ENCODE measurements around the gene ANKRD52.
A peak's percentile ranks its signal among the peaks of the same experiment; 100 is the strongest.

ANKRD52 gene

DNA sequence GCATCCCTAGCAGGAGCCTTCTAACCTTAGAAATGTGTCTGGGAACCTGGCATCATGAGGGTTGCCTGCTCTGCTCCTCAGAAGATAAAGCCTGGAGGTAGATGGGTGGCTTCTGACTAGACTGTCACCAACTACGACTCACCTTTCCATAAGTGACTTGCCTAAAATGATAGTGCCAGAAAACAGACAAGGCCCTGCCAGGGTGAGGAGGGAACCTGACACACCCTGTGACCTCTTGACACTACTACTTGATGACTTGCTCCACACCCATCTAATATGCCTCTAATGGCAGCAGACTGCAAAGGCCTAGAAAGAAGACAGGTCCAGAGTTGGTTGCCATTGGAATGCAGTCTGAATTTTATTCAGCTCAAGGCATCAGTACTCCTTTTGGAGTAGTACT, 45.8 kb downstream of the ANKRD52 start:
- Histone ChIP-seq H4K20me1 (ENCODE audit: insufficient read depth, low read length, poor library complexity, severe bottlenecking) (no peaks in the 10 kb centered on the region), H3K4me2 (ENCODE audit: low read depth, low read length, poor library complexity, severe bottlenecking) (no peak overlapping the region), H3K79me2 (ENCODE audit: insufficient read depth, low read length) (no peaks in the 10 kb centered on the region), H3K9me3 (ENCODE audit: insufficient read depth, low read depth, low read length) (no peaks in the 10 kb centered on the region), H3F3A (ENCODE audit: low read depth) (no peaks in the 10 kb centered on the region), H3K9me2 (replicated peaks; ENCODE audit: low read depth, low read length) (no peaks in the 10 kb centered on the region), H3K4me1 (ENCODE audit: insufficient read depth, low read length, poor library complexity, severe bottlenecking) (no peaks in the 10 kb centered on the region), H3K27me3 (ENCODE audit: insufficient read depth, low read length, poor library complexity, severe bottlenecking) (no peaks in the 10 kb centered on the region), H3K4me3 (ENCODE audit: low read length, poor library complexity, severe bottlenecking) (no peak overlapping the region), H2AFZ (ENCODE audit: low read length) (no peak overlapping the region), H3K9ac (ENCODE audit: low read depth, low read length, poor library complexity, severe bottlenecking) (no peak overlapping the region), H3K36me3 (ENCODE audit: insufficient read depth, low read length) (peaks cover 41% of the 10 kb centered on the region; the same call in 1 of the 2 replicates)
- TF ChIP-seq, protein P1, sequence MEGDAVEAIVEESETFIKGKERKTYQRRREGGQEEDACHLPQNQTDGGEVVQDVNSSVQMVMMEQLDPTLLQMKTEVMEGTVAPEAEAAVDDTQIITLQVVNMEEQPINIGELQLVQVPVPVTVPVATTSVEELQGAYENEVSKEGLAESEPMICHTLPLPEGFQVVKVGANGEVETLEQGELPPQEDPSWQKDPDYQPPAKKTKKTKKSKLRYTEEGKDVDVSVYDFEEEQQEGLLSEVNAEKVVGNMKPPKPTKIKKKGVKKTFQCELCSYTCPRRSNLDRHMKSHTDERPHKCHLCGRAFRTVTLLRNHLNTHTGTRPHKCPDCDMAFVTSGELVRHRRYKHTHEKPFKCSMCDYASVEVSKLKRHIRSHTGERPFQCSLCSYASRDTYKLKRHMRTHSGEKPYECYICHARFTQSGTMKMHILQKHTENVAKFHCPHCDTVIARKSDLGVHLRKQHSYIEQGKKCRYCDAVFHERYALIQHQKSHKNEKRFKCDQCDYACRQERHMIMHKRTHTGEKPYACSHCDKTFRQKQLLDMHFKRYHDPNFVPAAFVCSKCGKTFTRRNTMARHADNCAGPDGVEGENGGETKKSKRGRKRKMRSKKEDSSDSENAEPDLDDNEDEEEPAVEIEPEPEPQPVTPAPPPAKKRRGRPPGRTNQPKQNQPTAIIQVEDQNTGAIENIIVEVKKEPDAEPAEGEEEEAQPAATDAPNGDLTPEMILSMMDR (conservative IDR thresholded peaks at IDR 0.05; ENCODE audit: low read length), result no peak
- no peak for TF ChIP-seq EZH2phosphoT487 (IDR thresholded peaks at IDR 0.05; ENCODE audit: borderline replicate concordance)

DNA sequence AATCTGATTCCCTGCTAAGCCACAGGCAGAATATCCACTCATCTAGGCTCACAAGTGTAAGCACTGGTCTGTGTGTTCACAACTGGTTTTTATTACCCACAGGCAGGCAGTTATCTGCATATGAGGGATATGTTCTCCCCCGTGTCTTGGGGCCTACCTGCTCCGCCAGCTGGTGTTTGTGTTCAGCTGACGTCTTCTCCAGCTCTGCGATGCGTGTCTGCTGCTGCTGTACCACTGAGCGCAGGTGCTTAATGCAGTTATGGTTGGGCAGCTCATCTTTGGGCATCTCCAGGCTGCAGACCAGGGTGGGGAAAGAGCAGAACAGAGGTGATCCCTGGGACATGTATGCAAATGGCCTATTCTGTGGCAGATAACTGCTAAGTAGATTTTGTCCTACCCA, 50.2 kb downstream of the ANKRD52 start:
- Histone ChIP-seq H3K79me2 (ENCODE audit: insufficient read depth, low read length) (no peaks in the 10 kb centered on the region), H2AFZ (ENCODE audit: low read length) (no peak overlapping the region), H3K4me2 (ENCODE audit: low read depth, low read length, poor library complexity, severe bottlenecking) (no peak overlapping the region), H3K4me3 (ENCODE audit: low read length, poor library complexity, severe bottlenecking) (no peak overlapping the region), H3K36me3 (ENCODE audit: insufficient read depth, low read length) (peaks cover 52% of the 10 kb centered on the region; the same call in 1 of the 2 replicates), H3K9me2 (replicated peaks; ENCODE audit: low read depth, low read length) (no peaks in the 10 kb centered on the region), H3K4me1 (ENCODE audit: insufficient read depth, low read length, poor library complexity, severe bottlenecking) (no peaks in the 10 kb centered on the region), H3K9ac (ENCODE audit: low read depth, low read length, poor library complexity, severe bottlenecking) (no peak overlapping the region), H3F3A (ENCODE audit: low read depth) (no peaks in the 10 kb centered on the region), H3K27me3 (ENCODE audit: insufficient read depth, low read length, poor library complexity, severe bottlenecking) (no peaks in the 10 kb centered on the region), H4K20me1 (ENCODE audit: insufficient read depth, low read length, poor library complexity, severe bottlenecking) (no peaks in the 10 kb centered on the region), H3K9me3 (ENCODE audit: insufficient read depth, low read depth, low read length) (no peaks in the 10 kb centered on the region)
- TF ChIP-seq, protein P1 (conservative IDR thresholded peaks at IDR 0.05; ENCODE audit: low read length), result no peak
- TF ChIP-seq EZH2phosphoT487 (IDR thresholded peaks at IDR 0.05; ENCODE audit: borderline replicate concordance), result no peak

DNA sequence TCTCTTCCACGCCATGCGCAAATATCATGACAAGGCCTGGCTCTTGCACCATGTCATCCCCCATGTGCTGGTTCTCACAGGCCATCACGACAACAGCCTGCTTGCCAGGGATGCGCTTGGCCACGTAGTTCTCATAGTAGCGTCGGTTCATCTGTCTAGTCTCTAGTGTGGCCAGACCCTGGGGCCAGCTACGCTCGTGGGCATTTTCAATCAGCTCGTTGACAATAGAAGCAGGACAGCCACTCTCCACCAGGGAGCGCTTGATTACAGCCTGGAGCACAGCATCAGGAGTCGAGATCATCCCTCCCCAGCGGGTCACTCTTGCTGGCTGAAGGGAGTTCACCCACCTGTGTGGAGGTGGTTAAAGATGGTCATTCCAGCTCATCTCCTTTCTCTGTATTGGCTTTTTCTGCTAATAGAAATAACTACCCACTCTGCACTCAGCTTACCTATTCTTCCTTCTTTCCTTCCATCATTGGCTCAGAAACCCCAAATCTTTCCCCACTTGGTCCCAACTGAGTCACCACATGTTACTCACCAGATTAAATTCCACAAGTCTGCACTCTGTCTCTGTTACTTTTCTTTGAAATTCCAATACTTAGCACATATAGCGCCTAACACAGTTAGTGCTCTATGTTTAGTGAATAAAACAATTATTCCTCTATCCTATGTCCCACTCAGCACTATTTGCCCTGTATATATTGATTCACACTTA, 51.6 kb downstream of the ANKRD52 start:
- Histone ChIP-seq H3K4me2 (ENCODE audit: low read depth, low read length, poor library complexity, severe bottlenecking) (no peak overlapping the region), H3K36me3 (ENCODE audit: insufficient read depth, low read length) (peaks cover 39% of the 10 kb centered on the region; the same call in 1 of the 2 replicates), H3K27me3 (ENCODE audit: insufficient read depth, low read length, poor library complexity, severe bottlenecking) (no peaks in the 10 kb centered on the region), H3F3A (ENCODE audit: low read depth) (no peaks in the 10 kb centered on the region), H3K4me3 (ENCODE audit: low read length, poor library complexity, severe bottlenecking) (no peak overlapping the region), H3K9me2 (replicated peaks; ENCODE audit: low read depth, low read length) (no peaks in the 10 kb centered on the region), H3K9me3 (ENCODE audit: insufficient read depth, low read depth, low read length) (no peaks in the 10 kb centered on the region), H2AFZ (ENCODE audit: low read length) (no peak overlapping the region), H3K79me2 (ENCODE audit: insufficient read depth, low read length) (no peaks in the 10 kb centered on the region), H3K4me1 (ENCODE audit: insufficient read depth, low read length, poor library complexity, severe bottlenecking) (no peaks in the 10 kb centered on the region), H4K20me1 (ENCODE audit: insufficient read depth, low read length, poor library complexity, severe bottlenecking) (no peaks in the 10 kb centered on the region), H3K9ac (ENCODE audit: low read depth, low read length, poor library complexity, severe bottlenecking) (no peak overlapping the region)
- TF ChIP-seq EZH2phosphoT487 (IDR thresholded peaks at IDR 0.05; ENCODE audit: borderline replicate concordance), result no peak
- TF ChIP-seq, protein P1 (conservative IDR thresholded peaks at IDR 0.05; ENCODE audit: low read length), result peak; percentile 69
